Ascending aorta (tissue), 2 donors: Measurements from ENCODE around the gene SSH3. TPM values are rescaled to one million over a fixed set of nuclear protein-coding genes. Genes with fewer than 3 reads are reported as not detected.

Experiments used
- DNase-seq, 2 donors: peaks; one replicate each; pipeline ENCODE4 v3.0.0-alpha.2; 2019; ENCODE audit warnings: low spot score in 2 of 2
- H3K27ac ChIP-seq, 2 donors: fragments of 200-600 bp; sonication (generic); one replicate each; pipeline ENCODE4 v1.5.1; 2016 to 2017; ENCODE audit warnings: mild to moderate bottlenecking in 1 of 2
- H3K27me3 ChIP-seq: fragments of 200-600 bp; sonication (generic); one replicate; pipeline ENCODE4 v1.5.1; 2017
- H3K36me3 ChIP-seq, 2 donors: fragments of 200-600 bp; sonication (generic); one replicate each; pipeline ENCODE4 v1.5.1; 2016
- H3K4me1 ChIP-seq, 2 donors: fragments of 200-600 bp; sonication (generic); one replicate each; pipeline ENCODE4 v1.5.1; 2016 to 2017; ENCODE audit warnings: mild to moderate bottlenecking in 1 of 2
- H3K4me3 ChIP-seq, 2 donors: fragments of 200-600 bp; sonication (generic); one replicate each; pipeline ENCODE4 v1.5.1; 2016 to 2017; ENCODE audit warnings: mild to moderate bottlenecking in 1 of 2
- H3K9me3 ChIP-seq, 2 donors: fragments of 200-600 bp; sonication (generic); one replicate each; pipeline ENCODE4 v1.5.1; 2016
- intact Hi-C: fragments of 100-400 bp; cut with DNase I; formaldehyde crosslinking; loops from one replicate; pipeline ENCODE4 v1.15.1; 2023
- total RNA-seq: library from RNA; depleted of rRNA; stranded (reverse); fragments of >200 nt; gene quantifications from one replicate; pipeline ENCODE4 v1.1.0, GENCODE V29; 2016
- TF ChIP-seq, protein P1 (sequence below), 3 experiments: fragments of 200-600 bp in 2 of 3; fragments of 450-650 bp in 1 of 3; sonication (generic) in 2 of 3; IDR thresholded peaks; one replicate each; pipeline ENCODE4 v1.5.1; 2016 to 2019; ENCODE audit warnings: antibody characterized with exemption in 3 of 3, mild to moderate bottlenecking in 1 of 3, moderate library complexity in 1 of 3

The SSH3 gene
- total RNA-seq, 1 donor from 2014 or later, result 30.9 TPM

DNA sequence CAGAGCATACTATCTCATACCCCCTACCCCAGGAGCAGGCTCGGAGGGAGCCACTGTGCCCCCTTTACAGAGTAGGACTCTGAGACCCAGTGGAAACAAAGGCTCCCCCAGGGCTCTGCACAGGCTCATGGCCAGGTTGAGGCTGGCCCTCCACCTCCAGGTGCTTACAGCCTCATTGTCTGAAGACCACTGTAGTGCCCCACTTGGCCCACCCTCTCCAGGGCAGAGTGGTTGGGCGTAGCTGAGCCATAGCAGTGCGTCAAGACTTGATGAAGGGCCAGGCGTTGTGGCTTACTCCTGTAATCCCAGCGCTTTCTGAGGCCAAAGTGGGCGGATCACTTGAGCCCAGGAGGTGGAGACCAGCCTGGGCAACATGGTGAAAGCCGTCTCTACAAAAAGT, 12.5 kb upstream of the SSH3 start:
- intact Hi-C loops, result no loop called here
- Histone ChIP-seq H3K4me3 (peak overlapping the region in 1 of 2 donors; percentile 76), H3K27me3 (no peaks in the 10 kb centered on the region), H3K27ac (peak overlapping the region; percentile 91 to 98), H3K4me1 (peaks cover 14 to 38% of the 10 kb centered on the region in 2 donors), H3K9me3 (no peaks in the 10 kb centered on the region), H3K36me3 (peaks cover 18 to 39% of the 10 kb centered on the region in 2 donors)
- TF ChIP-seq, protein P1, sequence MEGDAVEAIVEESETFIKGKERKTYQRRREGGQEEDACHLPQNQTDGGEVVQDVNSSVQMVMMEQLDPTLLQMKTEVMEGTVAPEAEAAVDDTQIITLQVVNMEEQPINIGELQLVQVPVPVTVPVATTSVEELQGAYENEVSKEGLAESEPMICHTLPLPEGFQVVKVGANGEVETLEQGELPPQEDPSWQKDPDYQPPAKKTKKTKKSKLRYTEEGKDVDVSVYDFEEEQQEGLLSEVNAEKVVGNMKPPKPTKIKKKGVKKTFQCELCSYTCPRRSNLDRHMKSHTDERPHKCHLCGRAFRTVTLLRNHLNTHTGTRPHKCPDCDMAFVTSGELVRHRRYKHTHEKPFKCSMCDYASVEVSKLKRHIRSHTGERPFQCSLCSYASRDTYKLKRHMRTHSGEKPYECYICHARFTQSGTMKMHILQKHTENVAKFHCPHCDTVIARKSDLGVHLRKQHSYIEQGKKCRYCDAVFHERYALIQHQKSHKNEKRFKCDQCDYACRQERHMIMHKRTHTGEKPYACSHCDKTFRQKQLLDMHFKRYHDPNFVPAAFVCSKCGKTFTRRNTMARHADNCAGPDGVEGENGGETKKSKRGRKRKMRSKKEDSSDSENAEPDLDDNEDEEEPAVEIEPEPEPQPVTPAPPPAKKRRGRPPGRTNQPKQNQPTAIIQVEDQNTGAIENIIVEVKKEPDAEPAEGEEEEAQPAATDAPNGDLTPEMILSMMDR (IDR thresholded peaks at IDR 0.05), result no peak
- DNase-seq, result no peak

DNA sequence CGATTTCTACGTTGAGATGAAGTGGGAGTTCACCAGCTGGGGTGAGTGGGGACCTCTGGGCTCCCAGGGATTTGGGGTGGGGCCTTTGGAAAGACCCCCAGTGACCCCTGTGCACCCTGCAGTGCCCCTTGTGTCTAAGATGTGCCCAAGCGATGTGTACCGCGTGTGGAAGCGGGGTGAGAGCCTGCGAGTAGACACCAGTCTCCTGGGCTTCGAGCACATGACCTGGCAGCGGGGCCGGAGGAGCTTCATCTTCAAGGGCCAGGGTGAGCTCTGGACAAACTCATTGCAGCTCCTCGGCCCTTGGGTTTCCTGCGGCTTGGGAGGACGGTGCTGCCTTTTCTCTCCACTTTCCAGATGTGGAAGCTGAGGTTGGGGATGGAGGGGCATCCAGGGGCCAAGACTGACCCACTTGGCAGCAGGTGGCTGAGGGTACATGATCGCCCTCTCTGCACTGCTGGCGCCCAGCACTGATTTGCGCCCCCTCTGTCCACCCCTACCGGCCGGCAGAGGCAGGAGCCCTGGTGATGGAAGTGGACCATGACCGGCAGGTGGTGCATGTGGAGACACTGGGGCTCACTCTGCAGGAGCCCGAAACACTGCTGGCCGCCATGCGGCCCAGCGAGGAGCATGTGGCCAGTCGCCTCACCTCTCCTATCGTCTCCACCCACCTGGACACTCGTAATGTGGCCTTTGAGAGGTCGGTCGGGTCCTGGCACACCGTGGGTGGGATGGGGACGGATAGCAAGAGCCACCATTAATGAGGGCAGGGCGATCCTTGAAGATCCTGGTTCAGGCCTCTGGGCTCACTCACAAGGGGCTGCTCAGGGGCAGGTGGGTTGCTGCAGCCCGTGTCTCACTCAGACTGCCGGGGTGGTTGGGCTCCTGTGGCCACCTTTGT, 11.6 kb upstream of the SSH3 start:
- intact Hi-C loops, result no loop called here
- Histone ChIP-seq H3K4me1 (peaks cover 14 to 38% of the 10 kb centered on the region in 2 donors), H3K27ac (peak overlapping the region in 1 of 2 donors; percentile 91)

DNA sequence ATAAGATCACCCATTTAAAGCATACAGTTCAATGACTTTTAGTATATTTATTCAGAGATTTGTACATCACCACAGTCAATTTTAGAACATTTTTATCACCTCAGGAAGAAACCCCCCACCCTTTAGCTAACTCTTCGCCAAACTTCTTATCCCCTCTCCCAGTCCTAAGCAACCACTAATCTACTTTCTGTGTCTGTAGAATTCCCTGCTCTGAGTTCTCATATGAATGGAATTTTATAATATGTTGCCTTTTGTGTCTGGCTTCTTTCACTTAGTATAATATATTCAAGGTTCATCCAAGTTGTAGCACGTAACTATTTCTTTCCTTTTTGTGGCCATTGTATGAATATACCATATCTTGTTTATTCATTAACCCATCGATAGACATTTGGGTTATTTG, 10.7 kb upstream of the SSH3 start:
- Histone ChIP-seq H3K27ac (no peak overlapping the region), H3K27me3 (no peaks in the 10 kb centered on the region), H3K9me3 (no peaks in the 10 kb centered on the region), H3K36me3 (peaks cover 17 to 43% of the 10 kb centered on the region in 2 donors), H3K4me1 (peaks cover 12 to 32% of the 10 kb centered on the region in 2 donors), H3K4me3 (no peak overlapping the region)
- no peak for DNase-seq
- TF ChIP-seq, protein P1 (IDR thresholded peaks at IDR 0.05), result no peak
- intact Hi-C loops, result no loop called here

More for the DNA sequence above, 11.6 kb upstream of the SSH3 start:
- Histone ChIP-seq H3K4me3 (no peak overlapping the region), H3K9me3 (no peaks in the 10 kb centered on the region), H3K36me3 (peaks cover 17 to 40% of the 10 kb centered on the region in 2 donors), H3K27me3 (no peaks in the 10 kb centered on the region)
- DNase-seq, result no peak
- TF ChIP-seq, protein P1 (IDR thresholded peaks at IDR 0.05), result no peak

DNA sequence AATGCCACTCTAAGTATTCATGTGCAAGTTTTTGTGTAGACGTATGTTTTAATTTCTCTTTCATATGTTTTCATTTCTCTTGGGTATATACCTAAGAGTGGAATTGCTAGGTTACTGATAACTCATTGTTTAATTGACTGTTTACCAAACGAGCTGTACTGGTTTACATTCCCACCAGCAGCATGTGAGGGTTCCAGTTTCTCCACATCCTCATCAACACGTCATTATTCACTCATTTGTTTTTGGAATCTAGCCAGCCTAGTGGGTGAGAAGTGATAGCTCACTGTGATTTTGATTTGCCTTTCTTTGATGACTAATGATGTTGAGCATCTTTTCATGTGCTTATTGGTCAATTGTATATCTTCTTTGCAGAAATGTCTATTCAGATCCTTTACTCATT, 10.2 kb upstream of the SSH3 start:
- no peak for DNase-seq
- H3K9me3 ChIP-seq, result no peaks in the 10 kb centered on the region
- H3K27ac ChIP-seq, result no peak overlapping the region
- no peak overlapping the region for H3K4me3 ChIP-seq
- TF ChIP-seq, protein P1 (IDR thresholded peaks at IDR 0.05), result no peak
- intact Hi-C loops, result no loop called here
- peaks cover 17 to 43% of the 10 kb centered on the region in 2 donors for H3K36me3 ChIP-seq
- H3K27me3 ChIP-seq, result no peaks in the 10 kb centered on the region
- peaks cover 7 to 28% of the 10 kb centered on the region in 2 donors for H3K4me1 ChIP-seq

DNA sequence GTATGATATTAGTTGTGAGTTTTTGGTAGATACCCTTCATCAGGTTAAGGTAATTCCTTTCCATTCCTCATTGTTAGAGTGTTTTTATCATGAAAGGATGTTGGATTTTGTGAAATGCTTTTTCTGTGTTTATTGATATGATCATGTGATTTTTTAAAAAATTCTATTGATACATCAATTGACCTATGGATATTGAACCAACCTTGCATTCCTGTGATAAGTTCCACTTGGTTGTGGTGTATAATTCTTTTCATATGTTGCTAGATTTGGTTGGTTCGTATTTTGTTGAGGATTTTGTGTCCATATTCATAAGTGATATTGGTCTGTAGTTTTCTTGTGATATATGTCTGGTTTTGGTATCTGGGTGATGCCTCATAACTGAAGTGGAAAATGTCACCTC, 7.5 kb upstream of the SSH3 start:
- H3K36me3 ChIP-seq, result peaks cover 39 to 60% of the 10 kb centered on the region in 2 donors
- TF ChIP-seq, protein P1 (IDR thresholded peaks at IDR 0.05), result no peak

More for the DNA sequence above, 7.5 kb upstream of the SSH3 start:
- Histone ChIP-seq H3K9me3 (no peaks in the 10 kb centered on the region), H3K4me1 (peaks cover 0 to 13% of the 10 kb centered on the region in 2 donors), H3K27me3 (no peaks in the 10 kb centered on the region), H3K4me3 (no peak overlapping the region), H3K27ac (no peak overlapping the region)
- intact Hi-C loops, result no loop called here
- no peak for DNase-seq
